ENCODE measurements around the gene MGMT. TPM values are rescaled to one million over a fixed set of nuclear protein-coding genes. Genes with fewer than 3 reads are reported as not detected.

Gene MGMT
- total RNA-seq, 1 donor from 2014 or later, result 22.7 TPM

DNA sequence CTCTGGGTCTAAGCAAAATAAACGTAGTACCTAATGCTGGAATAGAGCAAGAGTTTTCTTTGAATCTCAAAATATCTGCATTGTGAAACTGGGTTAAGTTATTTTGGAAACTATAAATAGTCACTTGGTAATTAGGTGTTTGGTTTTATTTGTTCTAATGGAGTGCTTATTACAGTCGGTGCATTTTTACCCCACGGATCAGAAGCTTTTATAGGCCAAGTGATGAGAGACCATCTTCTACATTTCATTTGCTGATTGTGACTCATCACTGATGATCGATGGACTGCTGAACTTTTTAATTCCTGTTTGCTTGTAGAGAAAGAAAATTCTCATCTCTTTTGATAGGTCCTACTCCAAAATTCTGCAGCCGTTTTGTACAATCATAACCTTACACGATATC lies 28.2 kb downstream of the MGMT start:
- no peak for DNase-seq (ENCODE audit: low read depth)

DNA sequence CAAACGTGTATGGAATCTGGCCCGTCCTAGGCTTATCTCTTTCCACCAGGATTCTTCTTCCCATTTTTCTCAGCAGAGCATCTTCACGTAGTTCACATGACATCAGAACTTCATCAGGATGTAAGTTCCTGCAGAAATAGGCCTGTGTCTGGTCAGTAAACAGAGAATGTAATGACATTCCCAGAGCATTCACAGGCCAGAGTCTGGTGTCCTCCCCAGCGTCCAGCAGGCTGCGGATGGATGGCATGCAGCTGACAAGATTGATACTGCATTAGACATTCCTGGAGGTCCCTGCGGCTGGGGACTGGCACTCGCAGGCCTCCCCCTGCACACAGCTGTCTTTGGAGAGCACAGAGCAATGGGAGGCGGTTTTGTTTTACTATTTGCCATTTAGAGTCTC lies 28.7 kb downstream of the MGMT start:
- DNase-seq (ENCODE audit: low read depth), result no peak

DNA sequence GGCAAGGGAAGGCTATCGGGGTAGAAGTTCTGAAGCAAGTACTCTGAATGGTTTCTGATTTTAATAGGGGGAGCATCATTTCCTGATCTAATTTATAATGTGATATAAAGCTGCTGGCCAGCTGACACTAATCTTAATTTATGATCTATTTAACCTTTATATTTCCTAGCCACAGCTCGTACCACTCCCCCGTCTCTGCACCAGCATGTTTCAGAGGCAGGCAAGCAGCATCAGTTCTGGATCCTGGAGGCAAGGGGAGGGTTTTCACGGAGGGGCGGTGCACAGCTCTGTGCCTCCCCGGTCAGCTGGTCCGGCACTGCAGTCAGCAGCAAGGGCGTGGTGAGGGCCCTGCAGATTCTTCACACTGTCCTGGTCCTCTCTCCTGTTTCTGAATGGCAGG lies 30.0 kb downstream of the MGMT start:
- DNase-seq (ENCODE audit: low read depth), result no peak

DNA sequence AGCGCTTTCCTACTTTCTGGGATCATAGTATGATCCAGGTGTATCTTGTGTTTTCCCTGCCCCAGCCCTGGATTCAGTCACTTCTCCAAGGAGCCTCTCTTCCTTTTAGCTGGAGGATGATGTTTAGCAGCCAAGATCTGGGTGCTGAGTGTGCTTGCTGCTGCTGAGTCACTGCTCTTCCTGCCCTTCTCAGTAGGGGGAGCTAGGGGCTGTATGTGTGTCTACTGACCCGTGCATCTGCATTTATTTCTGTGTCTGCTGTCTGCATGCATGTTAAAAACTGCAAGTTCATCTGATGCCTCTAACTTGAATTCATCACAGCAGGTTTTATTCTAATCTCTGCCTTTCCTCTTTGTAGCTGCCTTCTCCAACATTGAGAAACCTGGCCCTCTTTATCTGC lies 31.6 kb downstream of the MGMT start:
- no peak for DNase-seq (ENCODE audit: low read depth)

DNA sequence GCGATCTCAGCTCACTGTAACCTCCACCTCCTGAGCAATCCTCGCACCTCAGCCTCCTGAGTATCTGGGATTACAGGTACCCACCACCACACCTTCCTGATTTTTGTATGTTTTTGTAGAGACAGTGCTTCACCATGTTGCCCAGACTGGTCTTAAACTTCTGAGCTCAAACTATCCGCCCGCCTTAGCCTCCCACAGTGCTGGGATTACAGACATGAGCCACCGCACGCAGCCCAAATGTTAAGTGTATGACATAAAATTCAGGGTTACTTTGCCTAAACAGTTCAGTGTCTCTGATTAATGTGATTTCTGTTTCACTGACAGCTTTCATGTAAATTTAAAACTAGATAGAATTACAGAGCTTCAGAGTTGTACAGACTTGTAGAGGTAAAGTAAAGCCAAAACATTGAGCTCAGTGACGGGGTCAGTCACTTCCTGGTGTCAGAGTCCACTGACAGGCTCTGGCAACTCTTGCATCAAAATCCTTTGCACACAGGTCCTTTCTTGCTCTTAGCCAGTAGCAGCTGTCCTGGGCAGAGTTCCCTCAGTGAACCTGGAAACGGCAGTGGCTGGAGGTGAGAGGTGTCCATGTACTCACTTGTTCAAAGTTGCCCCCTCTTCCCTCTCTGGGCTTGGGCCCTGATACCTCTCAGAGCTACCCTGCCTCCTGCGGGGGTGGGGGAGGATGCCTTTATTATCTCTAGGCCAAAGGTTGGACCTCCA lies 33.7 kb downstream of the MGMT start:
- no peak for DNase-seq (ENCODE audit: low read depth)

DNA sequence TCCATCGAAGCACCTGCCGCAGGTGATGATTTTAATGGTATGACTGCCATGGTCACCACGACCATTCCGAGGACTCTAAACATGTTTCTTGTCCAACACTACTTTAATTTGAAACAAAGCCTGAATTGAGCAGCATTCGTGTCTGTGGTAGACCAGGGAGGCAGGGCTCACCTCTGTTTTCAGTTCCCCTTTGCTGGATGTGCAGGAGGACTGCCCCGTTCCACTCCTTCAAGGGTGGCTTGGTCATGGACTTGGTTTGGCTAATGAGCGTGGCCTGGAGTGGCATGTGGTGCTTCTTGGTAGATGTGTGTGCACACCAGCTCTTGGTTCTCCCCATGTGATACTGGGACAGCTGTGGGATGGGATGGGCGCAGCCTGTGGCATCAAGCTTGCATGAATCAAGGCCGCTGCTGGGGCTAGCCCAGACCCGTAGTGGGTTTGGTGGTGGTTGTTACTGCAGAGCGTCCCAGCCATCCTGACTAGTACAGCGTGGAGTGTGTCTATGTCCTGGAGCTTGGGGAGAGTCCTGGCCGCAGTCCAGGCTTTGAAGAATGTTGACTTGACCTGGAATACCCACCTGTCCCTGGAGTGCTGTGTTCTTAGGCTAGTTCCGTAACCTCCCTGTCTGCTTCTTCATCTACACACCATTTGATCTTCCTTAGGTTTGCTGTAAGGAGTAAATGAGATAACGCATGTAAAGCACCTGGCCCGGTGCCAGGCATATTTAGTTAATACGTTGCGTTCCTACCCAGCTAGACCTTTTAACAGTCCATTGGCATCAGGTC lies 34.8 kb downstream of the MGMT start:
- no peak for DNase-seq (ENCODE audit: low read depth)

DNA sequence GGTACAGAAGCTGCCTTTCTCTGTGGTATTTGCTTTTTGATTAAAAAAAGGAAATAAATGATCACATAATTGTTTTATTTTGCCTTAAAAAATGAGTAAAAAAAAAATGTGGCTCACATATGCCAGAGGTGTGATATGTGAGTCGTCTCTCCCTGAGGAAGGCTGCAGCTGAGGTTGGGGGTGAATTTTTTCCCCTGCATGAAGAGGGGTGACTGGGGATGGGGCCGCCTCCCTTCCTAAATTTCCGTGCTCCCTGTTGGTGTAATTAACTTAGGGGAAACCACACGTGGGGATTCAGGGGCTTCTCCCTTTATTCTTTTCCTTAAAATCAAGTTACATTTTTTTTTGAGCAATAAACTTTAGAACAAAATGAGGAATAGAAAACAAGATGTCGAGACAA lies 35.4 kb downstream of the MGMT start:
- no peak for DNase-seq (ENCODE audit: low read depth)

DNA sequence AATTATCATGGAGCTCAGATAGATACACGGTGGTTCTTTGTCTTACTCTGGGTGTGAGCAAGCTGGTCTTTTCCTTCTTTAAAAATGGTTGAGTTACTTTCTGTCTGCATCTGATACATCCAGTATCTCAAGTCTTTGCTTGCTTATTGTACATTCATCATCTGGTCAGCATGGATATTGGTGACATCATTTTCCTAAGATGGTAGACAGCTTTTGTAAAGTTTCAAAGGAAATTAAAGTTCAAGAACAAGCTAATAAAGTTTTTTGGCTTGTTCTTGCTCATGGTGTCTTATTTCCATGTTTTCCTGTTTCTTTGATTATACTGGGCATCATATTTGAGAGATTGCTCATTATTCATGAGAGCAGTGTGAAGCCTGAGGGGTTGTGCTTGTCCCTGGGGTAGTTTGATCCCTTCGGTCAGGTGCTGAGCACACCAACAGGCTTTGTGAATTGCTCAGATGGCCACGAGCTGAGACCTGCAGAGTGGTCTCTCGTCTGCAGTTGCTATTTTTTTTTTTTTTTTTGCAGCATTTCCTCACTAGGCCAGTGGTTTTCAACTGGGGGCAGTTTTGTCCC lies 38.5 kb downstream of the MGMT start:
- no peak for DNase-seq (ENCODE audit: low read depth)

DNA sequence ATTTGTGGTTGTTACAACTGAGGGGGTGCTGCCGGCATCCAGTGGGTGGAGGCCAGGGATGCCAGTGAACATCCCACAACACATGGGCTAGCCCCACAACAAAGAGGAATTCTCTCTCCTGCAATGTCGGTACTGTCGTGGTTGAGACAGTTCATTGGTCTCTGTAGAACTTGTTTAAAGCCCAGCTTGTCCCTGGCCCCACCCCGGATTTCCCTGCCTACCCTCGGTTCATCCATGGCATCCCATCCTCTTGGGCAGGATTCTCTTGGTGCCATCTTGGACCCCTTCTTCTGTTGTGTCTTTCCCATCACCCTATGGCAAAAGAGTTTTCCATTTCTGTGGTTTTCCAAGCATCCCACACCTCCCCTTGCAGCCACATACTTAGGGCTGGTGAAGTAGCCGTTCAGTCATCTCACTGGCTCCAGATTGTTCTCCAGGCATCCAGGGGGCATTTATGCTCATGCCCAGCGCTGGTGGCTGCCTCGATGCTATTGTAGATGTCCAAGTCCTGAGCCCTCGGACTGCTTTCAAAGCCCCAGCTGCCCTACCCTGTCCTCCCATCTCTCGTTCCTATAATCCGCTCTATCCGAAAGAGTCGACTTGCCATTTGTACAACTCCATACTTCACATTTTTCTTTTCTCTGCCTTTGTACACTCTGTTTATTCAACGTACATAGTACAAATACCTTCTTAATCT lies 39.2 kb downstream of the MGMT start:
- DNase-seq (ENCODE audit: low read depth), result no peak

DNA sequence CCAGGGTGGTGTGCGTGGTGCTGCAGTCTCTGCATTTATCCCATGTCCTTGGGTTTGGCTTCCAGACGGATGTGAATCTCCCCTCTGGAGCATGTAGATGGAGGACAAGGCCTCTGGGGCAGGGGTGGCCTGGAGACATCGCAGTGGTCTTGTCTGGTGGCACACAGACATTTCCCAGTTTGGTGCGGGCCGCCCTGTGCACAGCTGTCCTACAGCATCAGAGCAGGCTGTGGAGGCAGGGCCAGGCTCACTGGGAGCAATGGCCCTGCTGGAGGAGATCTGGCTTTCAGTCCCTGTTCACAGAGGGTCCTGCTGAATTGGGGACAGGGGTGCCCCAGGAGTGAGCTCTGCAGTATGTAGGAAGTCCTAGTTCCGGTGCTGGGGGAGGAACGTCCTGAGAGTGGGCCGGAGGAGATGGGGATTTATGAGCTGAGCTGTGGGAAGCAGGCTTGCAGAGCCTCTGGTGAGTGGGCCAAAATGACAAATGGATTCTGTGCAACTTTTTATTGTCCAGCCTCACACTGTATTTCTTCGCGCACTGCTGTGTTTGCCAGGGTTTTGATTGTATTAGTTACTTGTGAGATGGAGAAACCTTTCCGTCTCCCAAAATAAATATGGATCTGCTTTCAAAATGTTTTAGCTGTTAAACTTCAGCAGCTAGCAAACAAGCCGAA lies 40.3 kb downstream of the MGMT start:
- DNase-seq (ENCODE audit: low read depth), result no peak

DNA sequence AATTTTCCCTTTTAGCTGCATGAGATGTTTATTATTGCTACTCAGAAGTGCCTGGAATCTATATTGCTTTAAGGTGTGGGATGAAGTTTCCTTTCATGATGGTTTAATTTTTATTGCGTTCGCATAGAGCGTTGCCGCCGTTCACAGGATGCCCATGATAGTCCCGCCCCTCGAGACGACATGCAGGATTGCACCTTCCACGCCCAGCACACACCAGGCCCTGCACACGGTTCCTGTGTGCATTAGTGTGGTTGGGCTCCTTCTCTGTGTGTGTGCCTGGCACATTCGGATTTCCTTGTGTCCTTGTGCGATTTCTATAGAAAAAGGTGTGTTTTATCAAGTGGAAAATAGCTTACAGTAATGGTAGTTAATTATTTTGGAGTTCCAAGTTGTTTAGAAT lies 42.1 kb downstream of the MGMT start:
- DNase-seq (ENCODE audit: low read depth), result no peak

DNA sequence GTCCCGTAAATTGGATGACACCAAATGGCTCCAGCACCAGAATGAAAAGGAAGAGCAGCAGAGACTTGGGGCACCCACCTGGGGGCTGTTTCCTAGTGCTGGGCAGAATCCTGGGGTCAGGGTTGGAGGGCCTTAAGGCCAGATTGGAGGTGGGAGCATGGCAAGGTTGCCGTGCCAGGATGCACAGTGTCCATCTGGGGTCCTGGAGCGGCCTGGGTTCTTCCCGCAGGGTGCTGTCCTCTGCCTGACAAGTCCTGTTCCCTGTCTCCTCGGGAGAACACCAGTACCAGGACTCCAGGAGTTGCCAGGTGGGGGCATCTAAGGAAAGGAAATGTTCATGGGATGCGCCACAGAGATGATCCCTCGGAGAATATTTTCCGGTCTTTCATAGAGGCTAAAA lies 42.8 kb downstream of the MGMT start:
- DNase-seq (ENCODE audit: low read depth), result no peak

DNA sequence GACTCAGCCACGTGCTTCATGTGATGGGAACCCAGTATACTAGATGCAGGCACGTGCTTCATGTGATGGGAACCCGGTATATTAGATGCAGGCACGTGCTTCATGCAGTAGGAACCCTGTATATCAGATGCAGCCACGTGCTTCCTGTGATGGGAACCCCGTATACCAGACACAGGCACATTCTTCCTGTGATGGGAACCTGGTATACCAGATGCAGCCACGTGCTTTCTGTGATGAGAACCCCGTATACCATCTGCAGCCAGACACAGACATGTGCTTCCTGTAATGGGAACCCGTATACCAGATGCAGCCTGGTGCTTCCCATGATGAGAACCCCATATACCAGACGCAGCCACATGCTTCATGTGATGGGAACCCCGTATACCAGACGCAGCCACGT lies 44.0 kb downstream of the MGMT start:
- DNase-seq (ENCODE audit: low read depth), result no peak

DNA sequence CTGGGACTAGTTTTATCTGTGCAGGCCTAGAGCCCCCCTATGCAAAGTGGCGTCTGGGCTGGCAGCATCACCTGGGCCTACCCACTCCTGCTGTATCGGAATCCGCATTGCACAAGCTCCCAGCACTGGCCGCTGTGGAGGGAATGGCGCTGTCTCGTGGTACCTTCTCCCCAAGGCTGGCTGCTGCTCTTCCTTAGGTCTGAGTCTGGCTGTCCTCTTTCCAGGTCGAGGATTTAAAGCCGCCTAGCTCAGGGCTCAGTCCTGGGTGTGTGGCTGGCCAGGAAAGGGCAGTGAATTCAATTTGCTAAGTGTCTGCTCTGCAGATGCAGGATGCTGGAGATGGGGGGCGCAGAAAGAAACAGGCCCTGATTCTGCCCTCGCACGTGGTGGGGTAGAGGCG lies 44.7 kb downstream of the MGMT start:
- DNase-seq (ENCODE audit: low read depth), result no peak

DNA sequence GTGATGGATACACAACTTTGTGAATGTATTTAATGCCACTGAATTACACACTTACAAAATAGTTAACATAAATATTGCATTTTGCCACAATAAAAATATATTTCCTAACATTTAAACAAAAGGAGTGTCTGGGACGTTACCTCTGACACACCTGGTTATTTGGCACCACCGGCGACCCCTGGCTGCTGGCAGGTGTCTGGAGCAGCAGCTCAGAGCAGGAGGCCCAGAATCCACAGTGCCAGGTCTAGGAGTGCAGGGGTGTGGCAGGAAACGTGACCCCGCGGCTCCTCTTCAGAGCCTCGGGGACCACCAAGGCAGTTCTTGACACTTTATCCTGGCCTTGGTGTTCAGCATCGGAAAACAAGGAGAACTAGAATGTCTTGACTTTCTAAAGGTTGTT lies 46.3 kb downstream of the MGMT start:
- no peak for DNase-seq (ENCODE audit: low read depth)

DNA sequence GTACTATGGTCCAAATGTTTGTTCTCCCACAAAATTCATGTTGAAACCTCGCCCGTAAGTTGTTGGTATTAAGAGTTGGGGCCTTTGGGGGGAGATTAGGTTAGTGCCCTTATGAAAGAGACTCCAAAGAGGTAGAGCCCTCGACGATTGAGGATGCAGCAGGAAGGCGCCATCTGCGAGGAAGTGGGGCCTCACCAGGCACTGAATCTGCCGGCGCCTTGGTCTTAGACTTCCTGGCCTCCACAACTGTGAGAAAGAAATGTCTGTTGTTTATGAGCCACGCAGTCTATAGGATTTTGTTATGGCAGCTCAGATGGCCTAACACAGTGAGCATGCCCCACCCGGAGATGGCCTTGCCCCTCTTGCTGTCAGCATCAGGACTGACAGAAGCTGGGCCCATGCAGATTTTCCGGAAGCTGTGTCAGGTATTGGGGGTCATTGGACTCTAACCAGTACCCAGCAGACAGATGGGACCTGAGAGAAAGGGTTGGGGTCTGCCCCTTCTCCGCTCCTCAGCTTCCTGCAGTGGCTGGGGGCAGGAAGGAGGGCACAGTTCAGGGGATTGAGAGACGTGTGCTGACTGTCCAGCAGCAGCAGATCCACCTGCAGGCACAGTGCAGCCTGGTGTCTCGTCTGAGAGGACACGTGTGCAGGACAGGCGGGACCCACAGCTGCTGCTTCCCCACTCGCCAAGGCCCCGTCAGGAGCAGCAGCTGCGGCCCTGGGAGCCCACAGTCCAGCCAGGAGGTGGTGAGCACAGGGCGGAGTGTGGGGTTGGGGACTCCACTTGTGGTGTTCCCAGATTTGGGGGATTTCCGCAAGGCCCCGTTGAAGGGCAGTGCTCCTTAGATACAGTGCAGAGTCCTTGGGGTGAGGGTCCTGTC lies 47.8 kb downstream of the MGMT start:
- DNase-seq (ENCODE audit: low read depth), result no peak

DNA sequence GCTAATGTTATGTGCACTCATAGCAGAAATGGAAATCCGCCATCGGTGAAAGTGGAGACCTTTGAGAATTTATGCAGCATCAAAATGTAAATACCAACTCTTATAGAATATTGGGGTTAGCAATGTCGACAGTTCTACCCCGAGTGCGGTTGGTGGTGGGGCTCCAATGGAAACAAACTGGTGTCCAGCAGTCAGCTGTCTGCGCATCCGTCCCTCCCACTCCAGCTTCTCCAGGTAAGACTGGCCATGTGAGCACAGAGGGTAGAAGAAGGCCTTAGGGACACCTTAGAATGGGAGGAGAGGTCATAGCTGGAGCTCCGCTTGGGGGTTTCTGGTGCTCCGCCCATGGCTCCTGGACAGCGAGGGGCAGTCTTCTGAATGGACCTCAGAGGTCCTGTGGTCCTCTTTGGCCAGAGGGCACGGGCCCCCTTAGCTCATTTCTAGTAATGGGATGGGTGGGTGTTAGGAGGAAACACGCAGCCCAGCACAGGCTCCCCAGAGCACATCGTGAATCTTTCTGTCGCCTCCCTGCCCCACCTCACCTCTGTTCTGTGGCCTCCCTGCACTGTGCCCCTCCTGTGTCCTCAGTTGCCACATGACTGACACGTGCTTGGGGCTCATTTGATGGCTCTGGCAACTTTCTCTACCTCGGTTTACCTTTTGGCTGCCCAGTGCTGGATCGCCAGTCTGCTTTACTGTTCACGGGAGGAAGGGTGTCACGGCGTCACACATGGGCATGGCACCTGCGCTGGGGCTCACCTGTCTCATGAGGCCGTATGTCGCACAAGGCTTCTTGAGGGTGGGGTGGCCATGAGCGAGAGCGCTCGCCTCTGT lies 50.0 kb downstream of the MGMT start:
- DNase-seq (ENCODE audit: low read depth), result no peak

DNA sequence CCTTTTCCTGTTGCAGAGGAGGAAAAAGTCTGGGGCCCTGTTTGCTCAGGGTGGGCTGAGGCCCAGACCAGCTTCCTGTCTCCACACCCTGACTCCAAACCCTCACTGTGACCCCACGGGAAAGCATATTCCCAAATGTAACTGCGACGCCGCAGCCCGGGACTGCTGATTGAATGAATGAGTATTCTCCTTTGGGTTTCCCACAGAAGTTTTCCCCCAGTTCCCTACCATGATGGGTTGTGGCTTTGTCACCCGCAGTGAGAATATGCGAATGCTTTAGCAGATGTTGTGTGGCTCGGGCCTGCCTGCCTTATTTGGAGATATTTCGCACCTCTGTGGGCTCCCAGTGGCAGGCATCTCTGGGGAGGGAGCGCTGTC lies 50.6 kb downstream of the MGMT start:
- no peak for DNase-seq (ENCODE audit: low read depth)

DNA sequence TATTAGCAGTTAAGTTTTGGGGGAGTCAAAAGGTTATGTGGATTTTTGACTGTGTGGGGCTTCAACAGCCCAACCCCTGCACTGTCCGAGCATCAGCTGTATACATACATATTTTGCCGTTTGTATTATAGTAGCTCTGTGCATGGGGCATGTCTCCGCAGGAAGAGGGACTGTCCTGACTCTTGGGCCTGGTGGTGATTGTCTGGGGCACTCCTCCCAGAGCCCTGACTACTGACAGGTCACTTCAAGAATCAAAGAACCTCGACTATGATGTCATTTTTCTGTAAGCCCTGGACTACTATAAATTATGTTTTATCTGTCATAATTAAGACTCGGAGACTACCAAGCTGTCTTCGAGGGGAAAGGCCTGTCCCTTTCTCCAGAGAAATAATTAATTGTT lies 51.8 kb downstream of the MGMT start:
- DNase-seq (ENCODE audit: low read depth), result no peak

DNA sequence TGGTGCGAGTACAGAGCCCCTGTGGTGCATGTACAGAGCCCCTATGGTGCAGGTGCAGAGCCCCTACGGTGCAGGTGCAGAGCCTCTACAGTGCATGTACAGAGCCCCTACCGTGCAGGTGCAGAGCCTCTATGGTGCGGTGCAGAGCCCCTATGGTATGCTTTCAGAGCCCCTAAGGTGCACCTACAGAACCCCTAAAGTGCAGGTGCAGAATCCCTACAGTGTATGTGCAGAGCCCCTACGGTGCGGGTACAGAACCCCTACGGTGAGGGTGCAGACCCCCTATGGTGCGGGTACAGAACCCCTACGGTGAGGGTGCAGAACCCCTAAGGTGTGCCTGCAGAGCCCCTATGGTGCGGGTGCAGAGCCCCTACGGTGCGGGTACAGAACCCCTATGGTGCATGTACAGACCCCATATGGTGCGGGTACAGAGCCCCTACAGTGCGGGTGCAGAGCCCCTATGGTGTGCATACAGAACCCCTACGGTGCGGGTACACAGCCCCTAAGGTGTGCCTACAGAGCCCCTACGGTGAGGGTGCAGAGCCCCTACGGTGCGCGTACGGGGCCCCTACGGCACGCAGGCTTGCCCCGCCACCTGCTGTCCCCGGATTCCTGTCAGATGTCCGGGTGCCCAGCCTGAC lies 53.5 kb downstream of the MGMT start:
- DNase-seq (ENCODE audit: low read depth), result no peak
